ENCODE results near the gene C2CD4C.

GRCh38 chr19:397321-397720 lies 11.6 kb downstream of the C2CD4C start:
- no peak for TF ChIP-seq CTCF (IDR thresholded peaks at IDR 0.05; ENCODE audit: low read depth, low read length)
- no peak for TF ChIP-seq MAX (IDR thresholded peaks at IDR 0.05; ENCODE audit: low read depth, low read length)
- TF ChIP-seq POLR2A (IDR thresholded peaks at IDR 0.05; ENCODE audit: extremely low read depth, insufficient read length) = no peak
- TF ChIP-seq MYC (IDR thresholded peaks at IDR 0.05; ENCODE audit: low read depth, low read length) = no peak
